DND-41 (cell line): ENCODE measurements around the gene KBTBD7.

Experiments
- CTCF ChIP-seq: IDR thresholded peaks from 2 replicates; pipeline ENCODE4 v1.5.1; 2012; ENCODE audit warnings: borderline replicate concordance, low read length, moderate library complexity, mild to moderate bottlenecking; ENCODE audit not compliant: poor library complexity, severe bottlenecking; ENCODE audit errors: extremely low read depth
- EZH2 ChIP-seq: IDR thresholded peaks from 3 replicates; pipeline ENCODE4 v1.6.1; 2012; ENCODE audit warnings: borderline replicate concordance, low read depth, mild to moderate bottlenecking, moderate library complexity, low read length, inconsistent platforms; ENCODE audit not compliant: severe bottlenecking

- TF ChIP-seq EZH2 (no peak), CTCF (no peak)
These were observed 45.7 kb downstream of the KBTBD7 start for GRCh38 chr13:41148419-41149283.
